SK-N-SH (cell line): Measurements from ENCODE around the gene TMEM115. TPM values are rescaled to one million over a fixed set of nuclear protein-coding genes. Genes with fewer than 3 reads are reported as not detected.

ENCODE experiments used
- CTCF ChIA-PET: fragments of 300-600, 350-600 bp; formaldehyde crosslinking; extraction: SDS; loops from one replicate; lab custom pipeline; 2021; lab: Yijun Ruan, JAX
- POLR2A ChIA-PET: fragments of 350-600 bp; sonication (Branson Sonifier 250); formaldehyde crosslinking; extraction: SDS; loops from one replicate; lab custom pipeline; 2020; ENCODE audit warnings: antibody characterized with exemption, inconsistent platforms; lab: Yijun Ruan, JAX
- DNase-seq: peaks from one replicate; pipeline ENCODE4 v3.0.0; 2012
- H2AFZ ChIP-seq: fragments of 200-600 bp; sonication (generic); 2 replicates; pipeline ENCODE4 v1.8.1; 2016; ENCODE audit warnings: antibody characterized with exemption, mild to moderate bottlenecking, low read depth
- H3F3A ChIP-seq: fragments of 200-600 bp; sonication (generic); replicated peaks from 2 replicates; pipeline ENCODE3; 2016; ENCODE audit warnings: antibody characterized with exemption, mild to moderate bottlenecking; ENCODE audit not compliant: insufficient read depth
- H3K27ac ChIP-seq, 2 experiments: fragments of 200-500 bp in 1 of 2; fragments of 200-600 bp in 1 of 2; sonication (Bioruptor generic) in 1 of 2; sonication (generic), shearing (Covaris generic) in 1 of 2; 2 replicates each; pipeline versions ENCODE4 v1.5.1 to v1.6.1; 2014 to 2016; ENCODE audit warnings: low read depth in 2 of 2, inconsistent platforms in 1 of 2, low read length in 1 of 2, mild to moderate bottlenecking in 1 of 2, mixed read lengths in 1 of 2
- H3K27me3 ChIP-seq: fragments of 200-600 bp; sonication (generic), shearing (Covaris generic); 2 replicates; pipeline ENCODE4 v1.6.1; 2016; ENCODE audit warnings: mixed run types; ENCODE audit not compliant: insufficient read depth
- H3K36me3 ChIP-seq, 2 experiments: fragments of 200-500 bp in 1 of 2; fragments of 200-600 bp in 1 of 2; sonication (Bioruptor generic) in 1 of 2; sonication (generic) in 1 of 2; replicated peaks in 1 of 2; 2 replicates each; pipeline versions ENCODE3 to v1.5.1; 2014 to 2016; ENCODE audit warnings: low read length in 1 of 2, mild to moderate bottlenecking in 1 of 2; ENCODE audit not compliant: insufficient read depth in 2 of 2, control insufficient read depth in 1 of 2
- H3K4me1 ChIP-seq, 2 experiments: fragments of 200-500 bp in 1 of 2; fragments of 200-600 bp in 1 of 2; sonication (Bioruptor generic) in 1 of 2; sonication (generic), shearing (Covaris generic) in 1 of 2; 2 replicates each; pipeline versions ENCODE4 v1.5.1 to v1.6.1; 2014 to 2016; ENCODE audit warnings: low read depth in 1 of 2, low read length in 1 of 2, mixed run types in 1 of 2; ENCODE audit not compliant: insufficient read depth in 2 of 2, control insufficient read depth in 1 of 2
- H3K4me2 ChIP-seq: fragments of 200-600 bp; sonication (generic), shearing (Covaris generic); 2 replicates; pipeline ENCODE4 v1.6.1; 2017; ENCODE audit warnings: mixed run types
- H3K4me3 ChIP-seq, 2 experiments: fragments of 200-500 bp in 1 of 2; fragments of 200-600 bp in 1 of 2; sonication (Bioruptor generic) in 1 of 2; sonication (generic), shearing (Covaris generic) in 1 of 2; 2 replicates each; pipeline versions ENCODE4 v1.5.1 to v1.8.1; 2014 to 2016; ENCODE audit warnings: low read depth in 2 of 2, inconsistent platforms in 1 of 2, low read length in 1 of 2, mild to moderate bottlenecking in 1 of 2, mixed read lengths in 1 of 2, moderate library complexity in 1 of 2
- H3K79me2 ChIP-seq: fragments of 200-600 bp; sonication (generic); 2 replicates; pipeline ENCODE4 v1.8.1; 2017; ENCODE audit warnings: mild to moderate bottlenecking; ENCODE audit not compliant: insufficient read depth
- H3K9ac ChIP-seq: fragments of 200-600 bp; sonication (generic); 2 replicates; pipeline ENCODE4 v1.6.1; 2017; ENCODE audit warnings: mixed run types
- H3K9me2 ChIP-seq: fragments of 200-600 bp; sonication (generic); 2 replicates; pipeline ENCODE4 v1.6.1; 2017; ENCODE audit warnings: mixed run types
- H3K9me3 ChIP-seq: fragments of 200-600 bp; sonication (generic); 2 replicates; pipeline ENCODE4 v1.6.1; 2017; ENCODE audit warnings: mixed run types, mild to moderate bottlenecking, moderate library complexity
- H4K20me1 ChIP-seq: fragments of 200-600 bp; sonication (generic); 2 replicates; pipeline ENCODE4 v1.6.1; 2017; ENCODE audit warnings: mild to moderate bottlenecking, mixed run types; ENCODE audit not compliant: insufficient read depth
- CHD2 ChIP-seq: fragments of 150-350 bp; IDR thresholded peaks from 2 replicates; pipeline ENCODE4 v1.6.1; 2018; ENCODE audit warnings: low read length; ENCODE audit not compliant: partially characterized antibody
- JUND ChIP-seq: IDR thresholded peaks from 2 replicates; pipeline ENCODE4 v1.4.0; 2012
- NFIC ChIP-seq: IDR thresholded peaks from 2 replicates; pipeline ENCODE4 v1.4.0; 2012; ENCODE audit warnings: borderline replicate concordance
- NRF1 ChIP-seq: IDR thresholded peaks from 2 replicates; pipeline ENCODE4 v1.6.1; 2012; ENCODE audit warnings: low read depth, mild to moderate bottlenecking, low read length
- POLR2AphosphoS5 ChIP-seq: IDR thresholded peaks from 2 replicates; pipeline ENCODE4 v1.6.1; 2012; ENCODE audit warnings: low read depth, low read length
- RAD21 ChIP-seq: IDR thresholded peaks from 2 replicates; pipeline ENCODE4 v1.6.1; 2012; ENCODE audit warnings: mild to moderate bottlenecking, low read length
- RCOR1 ChIP-seq: fragments of 150-350 bp; IDR thresholded peaks from 2 replicates; pipeline ENCODE4 v1.6.1; 2017; ENCODE audit warnings: antibody characterized with exemption, low read length
- TCF12 ChIP-seq: IDR thresholded peaks from 2 replicates; pipeline ENCODE4 v1.4.0; 2012
- YY1 ChIP-seq: IDR thresholded peaks from 2 replicates; pipeline ENCODE4 v1.4.0; 2012; ENCODE audit warnings: low read depth, mild to moderate bottlenecking
- WGBS: methylation state at CpG from one replicate; pipeline ENCODE4 v1.1.6; 2017; ENCODE audit warnings: low lambda C conversion rate; 5-methylcytosine and 5-hydroxymethylcytosine counted together
- polyA plus RNA-seq, 3 experiments: library from polyadenylated mRNA; depleted of rRNA; stranded (reverse); fragments of >200 nt; gene quantifications; 2 replicates each; pipeline ENCODE4 v1.2.3, GENCODE V29; 2012
- TF ChIP-seq, protein P1 (sequence below): IDR thresholded peaks from 2 replicates; pipeline ENCODE4 v1.6.1; 2012; ENCODE audit warnings: mild to moderate bottlenecking, low read depth, low read length, moderate library complexity
- TF ChIP-seq, protein P2 (sequence below): IDR thresholded peaks from 2 replicates; pipeline ENCODE4 v1.4.0; 2012; ENCODE audit warnings: low read depth, borderline replicate concordance
- TF ChIP-seq, protein P3 (sequence below): fragments of 150-350 bp; IDR thresholded peaks from 2 replicates; pipeline ENCODE4 v1.6.1; 2016; ENCODE audit warnings: mild to moderate bottlenecking, low read depth, low read length
- TF ChIP-seq, protein P4 (sequence below): fragments of 150-350 bp; IDR thresholded peaks from 2 replicates; pipeline ENCODE4 v1.6.1; 2017; ENCODE audit warnings: antibody characterized with exemption, low read length, low read depth, borderline replicate concordance

Gene TMEM115
- polyA plus RNA-seq, 1 of the 3 experiments (the other 2 are of a cell fraction) = 47.8 TPM

DNA sequence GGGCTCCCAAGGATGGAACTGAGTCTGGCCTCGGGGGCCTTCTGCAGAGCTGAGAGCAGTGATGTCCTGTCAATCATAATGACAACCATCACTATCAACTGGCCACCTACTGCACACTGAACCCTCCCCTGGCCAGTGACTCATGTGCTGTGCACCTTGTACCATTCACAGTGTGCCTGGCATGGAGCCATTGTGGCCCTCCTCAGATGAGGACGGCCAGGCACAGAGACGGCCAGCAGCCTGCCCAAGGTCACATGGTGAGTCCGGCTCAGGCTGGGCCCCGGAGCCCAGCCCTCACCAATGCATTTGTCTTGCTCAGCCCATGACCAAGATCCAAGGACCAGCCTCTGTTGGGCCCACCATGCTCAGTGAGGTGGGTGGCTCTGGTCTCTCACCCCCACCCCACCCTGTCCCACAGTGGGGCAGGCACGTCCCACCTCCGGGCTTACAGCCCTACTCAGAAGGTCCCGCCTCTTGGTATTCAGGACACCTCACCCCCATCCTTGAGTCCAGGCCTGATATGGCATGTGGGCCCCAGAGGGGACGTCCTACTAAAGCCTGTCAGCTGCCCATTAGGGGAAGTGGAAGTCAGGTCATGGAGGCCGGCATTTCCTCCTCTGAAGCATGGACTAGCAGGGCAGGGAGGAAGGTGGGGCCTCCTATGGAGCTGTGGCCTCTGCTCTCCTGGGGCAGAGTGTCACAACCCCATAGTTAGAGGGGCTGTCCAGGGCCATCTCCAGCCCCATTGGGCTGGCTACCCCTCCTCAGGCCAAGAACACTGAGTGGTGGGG, 35.9 kb upstream of the TMEM115 start:
- Histone ChIP-seq H3K4me3 (no peak overlapping the region), H3K9me2 (no peaks in the 10 kb centered on the region), H3K27me3 (peaks cover 19% of the 10 kb centered on the region; the same call in 1 of the 2 replicates), H3K27ac (peak overlapping the region in 1 of 2 experiments; percentile 100; a peak in 1 of 4 replicates), H3K9ac (no peak overlapping the region), H3K79me2 (no peaks in the 10 kb centered on the region), H2AFZ (no peak overlapping the region), H4K20me1 (no peaks in the 10 kb centered on the region), H3K4me1 (peaks cover 0 to 94% of the 10 kb centered on the region in 2 experiments; a peak in 2 of 4 replicates), H3K4me2 (no peak overlapping the region), H3K36me3 (no peaks in the 10 kb centered on the region), H3F3A (no peaks in the 10 kb centered on the region), H3K9me3 (no peaks in the 10 kb centered on the region)
- no peak for DNase-seq
- WGBS = 75% methylated on average over 6 of the region's 10 CpGs
- POLR2A ChIA-PET = no interaction called here
- CTCF ChIA-PET = interaction anchor here (0.8 to 4.3 kb wide), 6 partner anchors 11 to 147 kb away, joined by 3 to 15 read pairs (median 3); no protein-coding TSS in a partner anchor
- TF ChIP-seq POLR2AphosphoS5 = no peak
- TF ChIP-seq, protein P1, sequence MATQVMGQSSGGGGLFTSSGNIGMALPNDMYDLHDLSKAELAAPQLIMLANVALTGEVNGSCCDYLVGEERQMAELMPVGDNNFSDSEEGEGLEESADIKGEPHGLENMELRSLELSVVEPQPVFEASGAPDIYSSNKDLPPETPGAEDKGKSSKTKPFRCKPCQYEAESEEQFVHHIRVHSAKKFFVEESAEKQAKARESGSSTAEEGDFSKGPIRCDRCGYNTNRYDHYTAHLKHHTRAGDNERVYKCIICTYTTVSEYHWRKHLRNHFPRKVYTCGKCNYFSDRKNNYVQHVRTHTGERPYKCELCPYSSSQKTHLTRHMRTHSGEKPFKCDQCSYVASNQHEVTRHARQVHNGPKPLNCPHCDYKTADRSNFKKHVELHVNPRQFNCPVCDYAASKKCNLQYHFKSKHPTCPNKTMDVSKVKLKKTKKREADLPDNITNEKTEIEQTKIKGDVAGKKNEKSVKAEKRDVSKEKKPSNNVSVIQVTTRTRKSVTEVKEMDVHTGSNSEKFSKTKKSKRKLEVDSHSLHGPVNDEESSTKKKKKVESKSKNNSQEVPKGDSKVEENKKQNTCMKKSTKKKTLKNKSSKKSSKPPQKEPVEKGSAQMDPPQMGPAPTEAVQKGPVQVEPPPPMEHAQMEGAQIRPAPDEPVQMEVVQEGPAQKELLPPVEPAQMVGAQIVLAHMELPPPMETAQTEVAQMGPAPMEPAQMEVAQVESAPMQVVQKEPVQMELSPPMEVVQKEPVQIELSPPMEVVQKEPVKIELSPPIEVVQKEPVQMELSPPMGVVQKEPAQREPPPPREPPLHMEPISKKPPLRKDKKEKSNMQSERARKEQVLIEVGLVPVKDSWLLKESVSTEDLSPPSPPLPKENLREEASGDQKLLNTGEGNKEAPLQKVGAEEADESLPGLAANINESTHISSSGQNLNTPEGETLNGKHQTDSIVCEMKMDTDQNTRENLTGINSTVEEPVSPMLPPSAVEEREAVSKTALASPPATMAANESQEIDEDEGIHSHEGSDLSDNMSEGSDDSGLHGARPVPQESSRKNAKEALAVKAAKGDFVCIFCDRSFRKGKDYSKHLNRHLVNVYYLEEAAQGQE = no peak

DNA sequence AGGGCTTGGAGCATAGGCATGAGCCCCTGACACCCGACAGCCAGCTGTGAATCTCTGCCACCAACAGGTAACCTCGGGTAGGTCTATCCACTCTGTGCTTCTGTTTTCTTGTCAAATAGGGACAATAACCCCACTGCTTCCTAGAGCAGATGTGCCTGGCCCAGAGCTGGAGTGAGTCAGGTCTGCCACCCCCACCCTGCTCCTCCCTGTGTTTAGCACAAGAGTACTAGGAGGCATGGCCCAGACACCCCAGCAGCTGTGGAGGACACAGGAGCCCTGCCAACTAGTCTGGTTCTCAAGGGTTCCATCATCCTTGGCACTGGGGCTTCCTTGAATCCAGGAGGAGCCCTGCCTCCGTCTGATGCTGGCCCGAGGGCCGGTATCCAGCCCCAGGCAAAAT, 33.7 kb upstream of the TMEM115 start:
- Histone ChIP-seq H3K79me2 (no peaks in the 10 kb centered on the region), H3K9me3 (no peaks in the 10 kb centered on the region), H3K4me2 (no peak overlapping the region), H3F3A (no peaks in the 10 kb centered on the region), H3K27me3 (no peaks in the 10 kb centered on the region), H3K4me1 (peaks cover 0 to 95% of the 10 kb centered on the region in 2 experiments; a peak in 2 of 4 replicates), H3K27ac (peak overlapping the region in 1 of 2 experiments; percentile 100; a peak in 2 of 4 replicates), H3K4me3 (no peak overlapping the region), H4K20me1 (no peaks in the 10 kb centered on the region), H3K9ac (no peak overlapping the region), H3K36me3 (no peaks in the 10 kb centered on the region), H2AFZ (no peak overlapping the region), H3K9me2 (no peaks in the 10 kb centered on the region)
- CTCF ChIA-PET = interaction anchor here (0.9 to 11.5 kb wide), 9 partner anchors 13 to 150 kb away, joined by 3 to 128 read pairs (median 15); no protein-coding TSS in a partner anchor
- POLR2A ChIA-PET = interaction anchor here (1.0 kb wide), 1 partner anchor 12 kb away, joined by 3 read pairs; no protein-coding TSS in a partner anchor
- 51% methylated on average over 5 of the region's 5 CpGs for WGBS
- no peak for DNase-seq
- TF ChIP-seq, protein P2, sequence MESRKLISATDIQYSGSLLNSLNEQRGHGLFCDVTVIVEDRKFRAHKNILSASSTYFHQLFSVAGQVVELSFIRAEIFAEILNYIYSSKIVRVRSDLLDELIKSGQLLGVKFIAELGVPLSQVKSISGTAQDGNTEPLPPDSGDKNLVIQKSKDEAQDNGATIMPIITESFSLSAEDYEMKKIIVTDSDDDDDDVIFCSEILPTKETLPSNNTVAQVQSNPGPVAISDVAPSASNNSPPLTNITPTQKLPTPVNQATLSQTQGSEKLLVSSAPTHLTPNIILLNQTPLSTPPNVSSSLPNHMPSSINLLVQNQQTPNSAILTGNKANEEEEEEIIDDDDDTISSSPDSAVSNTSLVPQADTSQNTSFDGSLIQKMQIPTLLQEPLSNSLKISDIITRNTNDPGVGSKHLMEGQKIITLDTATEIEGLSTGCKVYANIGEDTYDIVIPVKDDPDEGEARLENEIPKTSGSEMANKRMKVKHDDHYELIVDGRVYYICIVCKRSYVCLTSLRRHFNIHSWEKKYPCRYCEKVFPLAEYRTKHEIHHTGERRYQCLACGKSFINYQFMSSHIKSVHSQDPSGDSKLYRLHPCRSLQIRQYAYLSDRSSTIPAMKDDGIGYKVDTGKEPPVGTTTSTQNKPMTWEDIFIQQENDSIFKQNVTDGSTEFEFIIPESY = no peak
- TF ChIP-seq NFIC (no peak), JUND (no peak), RAD21 (no peak), NRF1 (no peak), YY1 (no peak), POLR2AphosphoS5 (no peak), RCOR1 (no peak), TCF12 (no peak), CHD2 (no peak)
- TF ChIP-seq, protein P1 = no peak
- TF ChIP-seq, protein P3, sequence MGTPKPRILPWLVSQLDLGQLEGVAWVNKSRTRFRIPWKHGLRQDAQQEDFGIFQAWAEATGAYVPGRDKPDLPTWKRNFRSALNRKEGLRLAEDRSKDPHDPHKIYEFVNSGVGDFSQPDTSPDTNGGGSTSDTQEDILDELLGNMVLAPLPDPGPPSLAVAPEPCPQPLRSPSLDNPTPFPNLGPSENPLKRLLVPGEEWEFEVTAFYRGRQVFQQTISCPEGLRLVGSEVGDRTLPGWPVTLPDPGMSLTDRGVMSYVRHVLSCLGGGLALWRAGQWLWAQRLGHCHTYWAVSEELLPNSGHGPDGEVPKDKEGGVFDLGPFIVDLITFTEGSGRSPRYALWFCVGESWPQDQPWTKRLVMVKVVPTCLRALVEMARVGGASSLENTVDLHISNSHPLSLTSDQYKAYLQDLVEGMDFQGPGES = no peak
- TF ChIP-seq, protein P4, sequence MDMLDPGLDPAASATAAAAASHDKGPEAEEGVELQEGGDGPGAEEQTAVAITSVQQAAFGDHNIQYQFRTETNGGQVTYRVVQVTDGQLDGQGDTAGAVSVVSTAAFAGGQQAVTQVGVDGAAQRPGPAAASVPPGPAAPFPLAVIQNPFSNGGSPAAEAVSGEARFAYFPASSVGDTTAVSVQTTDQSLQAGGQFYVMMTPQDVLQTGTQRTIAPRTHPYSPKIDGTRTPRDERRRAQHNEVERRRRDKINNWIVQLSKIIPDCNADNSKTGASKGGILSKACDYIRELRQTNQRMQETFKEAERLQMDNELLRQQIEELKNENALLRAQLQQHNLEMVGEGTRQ = no peak
